Fibroblast of skin of right quadriceps (primary cell): ENCODE data around the gene ALKBH3.

Experiments used
- DNase-seq: peaks from one replicate; pipeline ENCODE4 v3.0.0-alpha.2; 2013

ALKBH3 gene

DNA sequence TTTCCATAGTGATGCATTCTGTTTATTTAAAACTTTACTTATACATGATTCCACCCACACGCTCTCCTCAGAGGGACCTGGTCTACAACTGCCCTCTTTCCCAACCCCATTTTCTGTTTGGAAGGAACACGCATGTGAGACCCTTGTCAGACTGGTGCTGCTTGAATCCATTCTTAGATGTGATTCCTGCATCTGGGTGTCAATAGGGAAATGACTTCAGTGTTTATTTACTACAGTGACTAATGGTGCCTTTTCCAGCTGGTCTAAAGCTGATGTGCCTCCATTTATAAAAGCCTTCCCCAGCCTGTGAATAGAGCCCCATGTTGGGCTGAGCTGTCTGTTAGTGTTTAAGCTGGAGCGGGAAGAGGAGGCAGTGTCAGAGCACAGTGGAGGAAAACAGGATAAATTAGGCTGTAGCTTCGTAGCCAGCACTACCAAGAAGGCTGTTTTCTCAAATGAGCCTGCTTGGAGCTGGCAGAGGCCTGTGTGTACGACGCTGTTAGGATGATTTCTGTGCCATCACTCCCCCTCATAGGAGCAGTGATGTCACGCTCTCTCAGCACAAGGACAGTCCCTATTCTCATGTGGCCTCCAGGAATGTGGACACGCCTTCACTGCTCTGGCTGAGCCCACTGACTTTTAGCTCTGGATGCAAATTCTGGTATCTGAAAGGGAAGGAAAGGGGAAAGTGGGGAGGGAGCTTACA is 42.9 kb downstream of the ALKBH3 start:
- DNase-seq: peak; percentile 59

DNA sequence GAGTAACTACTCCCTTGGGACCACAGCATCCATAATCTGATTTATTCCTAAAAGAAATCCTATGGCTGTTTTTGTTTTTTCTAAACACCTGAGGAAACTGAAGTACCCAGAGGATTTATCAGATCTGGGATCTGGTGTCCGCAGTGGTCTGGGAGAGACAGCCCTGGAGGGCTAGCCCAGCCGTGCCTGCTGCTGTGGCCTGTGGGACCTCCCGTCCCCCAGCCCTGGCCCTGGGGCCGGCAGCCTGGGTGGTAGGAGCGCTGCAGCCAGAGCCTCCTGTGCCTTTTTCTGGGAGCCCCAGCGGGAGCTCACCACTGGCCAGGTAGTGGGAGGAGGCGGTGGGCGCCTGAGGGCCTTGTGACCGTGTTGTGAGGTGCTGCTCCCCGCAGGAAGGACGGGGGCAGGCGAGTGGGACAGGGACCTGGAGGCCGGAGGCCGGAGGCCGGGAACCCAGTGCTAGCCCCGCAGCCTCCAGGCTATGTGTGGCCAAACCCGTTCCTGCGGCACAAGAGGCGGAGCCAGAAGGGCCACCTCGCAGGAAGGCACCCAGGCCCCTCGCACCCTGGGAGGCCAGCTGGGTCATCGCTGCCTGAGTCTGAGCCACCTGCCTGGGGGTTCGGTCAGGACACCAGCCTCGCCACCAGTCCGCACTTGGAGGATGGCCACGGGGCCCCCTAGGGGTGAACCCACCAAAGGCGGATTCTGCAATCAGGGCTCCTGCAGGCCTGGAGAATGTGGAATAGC is 43.7 kb downstream of the ALKBH3 start:
- no peak for DNase-seq

DNA sequence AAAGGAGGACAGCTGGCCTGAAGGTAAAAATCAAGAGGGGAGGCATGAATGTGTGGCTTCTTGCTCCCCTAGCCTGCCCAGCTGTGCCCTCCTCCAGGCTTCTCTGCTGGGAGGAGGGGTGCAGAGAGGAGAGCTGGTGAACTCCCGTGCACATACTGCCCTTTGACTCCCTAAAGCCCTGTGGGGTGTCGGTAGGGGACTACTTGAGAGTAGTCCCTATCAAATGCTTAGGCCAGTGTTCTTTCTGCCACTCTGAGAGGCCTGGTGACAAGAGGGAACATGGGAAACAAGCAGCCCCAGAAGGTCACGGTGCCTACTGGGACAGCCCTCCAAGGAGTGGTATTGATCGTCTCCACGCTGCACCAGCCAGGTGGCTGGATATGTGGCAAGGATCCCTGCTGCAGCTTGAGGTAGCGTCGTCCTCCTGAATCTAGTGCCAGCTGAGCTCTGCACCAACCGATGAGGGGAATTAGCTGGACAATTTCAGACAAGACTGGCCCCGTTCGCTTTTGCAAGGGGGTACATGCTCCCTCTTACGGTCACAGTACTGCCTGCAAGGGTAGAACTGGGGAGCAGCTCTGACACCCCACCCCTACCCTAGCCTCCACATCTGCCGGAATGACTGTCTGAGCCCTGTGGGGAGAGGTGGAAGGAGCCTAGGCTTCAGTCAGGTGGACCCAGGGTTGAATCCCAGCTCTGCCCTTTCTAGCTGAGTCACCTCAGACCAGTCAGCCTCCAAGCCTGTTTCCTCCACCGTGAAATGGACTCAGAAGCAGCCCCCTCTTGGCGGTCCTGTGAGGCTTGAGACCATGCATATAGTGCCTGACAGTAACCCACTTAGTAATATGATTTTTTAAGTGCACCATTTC is 44.7 kb downstream of the ALKBH3 start:
- no peak for DNase-seq

DNA sequence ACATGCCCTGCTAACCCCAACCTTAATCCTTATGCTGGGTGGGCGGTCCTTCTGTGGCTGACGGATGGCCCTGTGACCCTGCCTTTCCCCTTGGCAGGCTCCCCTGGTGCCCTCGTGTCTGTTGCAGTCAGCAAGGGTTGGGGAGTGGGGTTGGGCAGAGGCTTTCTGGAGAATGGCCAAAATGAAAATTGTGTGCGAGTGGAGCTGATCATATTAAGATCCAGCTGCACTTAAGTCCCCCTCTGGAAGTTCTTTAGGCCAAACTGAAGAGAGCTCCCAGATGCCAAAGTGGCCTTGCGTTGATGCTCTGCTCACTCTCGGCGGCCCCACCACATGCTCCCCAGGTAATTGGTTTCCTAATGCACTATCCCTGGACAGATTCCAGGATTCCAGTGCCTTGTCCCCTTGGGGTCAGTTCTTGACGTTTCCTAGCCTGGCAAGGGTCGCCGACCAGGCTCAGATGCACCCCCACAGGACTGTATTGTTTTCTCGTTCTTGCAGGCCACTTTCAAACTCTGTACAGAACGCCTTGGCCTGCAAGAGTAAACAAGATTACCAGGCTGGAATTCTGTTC is 45.4 kb downstream of the ALKBH3 start:
- no peak for DNase-seq

DNA sequence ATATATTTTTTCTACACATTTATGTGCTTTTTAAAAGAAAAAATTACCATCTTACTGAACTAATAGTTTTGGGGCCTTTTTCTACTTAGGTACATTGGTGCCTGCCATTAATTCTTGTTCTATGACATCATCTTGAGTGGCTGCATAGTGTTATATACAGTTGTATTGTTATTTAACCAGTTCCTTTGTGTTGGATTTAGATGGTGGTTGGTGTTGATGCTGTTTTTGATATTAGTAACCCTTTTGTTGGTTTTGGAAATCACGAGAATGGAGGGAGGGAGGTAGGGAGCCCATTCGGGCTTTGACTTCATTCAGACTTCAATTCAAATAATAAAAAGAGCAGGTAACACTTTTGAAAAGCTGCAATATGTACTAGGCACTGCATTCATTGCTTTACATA is 46.4 kb downstream of the ALKBH3 start:
- no peak for DNase-seq

DNA sequence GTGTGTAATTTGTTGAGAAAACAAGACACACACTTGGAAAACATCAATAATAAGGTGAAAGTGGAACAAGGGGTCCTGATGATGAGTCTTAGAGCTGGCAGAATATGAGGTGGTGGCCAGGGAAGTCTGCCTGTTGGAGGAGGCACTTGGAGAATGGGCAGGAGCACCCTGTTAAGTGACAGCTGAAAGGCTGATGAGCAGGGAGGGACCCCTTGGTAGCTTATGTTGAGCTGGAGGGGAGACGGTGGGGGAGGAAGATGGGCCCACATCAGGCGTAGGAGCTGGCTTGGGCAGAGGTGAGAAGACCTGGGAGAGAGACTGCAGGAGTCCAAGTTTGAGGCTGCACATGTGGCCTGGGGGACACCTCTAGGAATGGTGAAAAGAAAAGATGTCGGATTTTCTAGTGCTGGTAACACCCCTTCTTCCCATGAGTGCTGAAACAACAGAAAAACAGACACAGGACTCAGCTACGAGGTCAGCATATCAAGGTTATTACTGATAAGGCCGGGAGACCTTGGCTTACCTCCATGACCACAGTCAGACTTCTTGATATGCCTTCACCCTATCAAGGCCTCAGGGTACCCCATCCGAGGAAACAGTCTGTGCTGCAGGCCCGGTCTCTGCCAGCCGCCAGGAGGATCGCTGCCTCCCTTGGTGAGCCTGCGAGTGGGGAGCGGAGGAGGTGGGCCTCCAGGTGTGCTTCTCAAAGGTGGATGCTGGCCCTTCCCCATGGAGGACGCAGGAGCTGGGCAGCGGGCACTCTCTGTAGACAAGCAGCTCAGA is 47.5 kb downstream of the ALKBH3 start:
- DNase-seq: no peak

DNA sequence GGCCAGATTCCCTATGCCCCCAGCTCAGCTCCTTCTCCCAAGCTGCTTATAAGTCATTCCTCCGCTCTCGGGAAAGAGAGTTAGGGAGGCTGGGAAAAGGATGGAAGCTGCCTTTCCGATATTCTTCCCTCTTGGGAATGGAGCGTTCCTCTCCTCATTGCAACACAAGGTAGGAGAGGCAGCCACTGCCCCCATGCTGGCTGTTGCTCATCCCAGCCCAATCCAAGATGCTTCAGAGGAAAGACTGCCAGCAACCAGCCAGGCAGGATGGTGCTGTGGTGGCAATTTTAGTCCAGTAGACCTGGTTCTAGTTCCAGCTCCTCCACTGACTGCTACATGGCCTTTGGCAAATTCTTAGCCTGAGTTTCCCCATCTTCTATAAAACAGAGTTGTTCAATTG is 48.1 kb downstream of the ALKBH3 start:
- DNase-seq: no peak

DNA sequence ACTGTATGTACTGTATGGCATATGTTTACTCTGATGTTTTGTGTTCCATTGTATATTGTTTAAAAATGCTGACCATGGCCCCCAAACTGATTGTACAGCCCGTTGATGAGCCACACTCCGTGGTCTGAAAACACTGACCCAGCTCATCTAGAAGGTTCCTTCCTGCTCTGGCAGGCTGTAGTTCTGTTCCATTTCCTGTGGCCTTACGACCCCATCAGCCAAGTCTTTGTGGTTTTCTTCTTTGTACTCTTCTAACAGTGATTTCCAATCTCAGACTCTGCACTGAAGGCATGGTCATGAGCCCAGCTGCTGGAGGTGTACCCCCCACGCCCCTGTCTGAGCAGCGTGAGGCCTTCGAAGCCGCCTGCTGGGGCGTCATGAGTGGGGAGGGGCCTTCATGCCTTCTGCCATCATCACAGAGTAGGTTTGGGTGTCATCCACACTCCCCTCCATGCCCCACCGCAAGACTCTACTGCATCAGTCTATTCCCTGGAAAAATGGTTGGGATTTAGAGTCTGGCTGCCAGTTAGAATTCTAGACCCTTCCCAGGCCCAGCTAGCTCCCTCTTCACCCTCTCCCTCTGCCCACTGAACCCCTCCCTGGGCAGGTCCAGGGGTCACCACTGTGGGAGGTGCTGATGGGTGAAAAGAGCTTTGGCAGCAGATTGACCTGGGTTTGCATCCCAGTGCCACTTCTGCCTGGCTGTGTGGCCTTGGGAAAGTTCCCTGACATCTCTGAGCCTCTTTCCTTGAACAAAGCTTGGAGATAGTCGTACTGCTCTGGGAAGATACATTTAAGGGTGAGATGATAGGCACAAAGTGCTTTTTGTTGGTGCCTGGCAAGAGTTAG is 50.5 kb downstream of the ALKBH3 start:
- DNase-seq: no peak

DNA sequence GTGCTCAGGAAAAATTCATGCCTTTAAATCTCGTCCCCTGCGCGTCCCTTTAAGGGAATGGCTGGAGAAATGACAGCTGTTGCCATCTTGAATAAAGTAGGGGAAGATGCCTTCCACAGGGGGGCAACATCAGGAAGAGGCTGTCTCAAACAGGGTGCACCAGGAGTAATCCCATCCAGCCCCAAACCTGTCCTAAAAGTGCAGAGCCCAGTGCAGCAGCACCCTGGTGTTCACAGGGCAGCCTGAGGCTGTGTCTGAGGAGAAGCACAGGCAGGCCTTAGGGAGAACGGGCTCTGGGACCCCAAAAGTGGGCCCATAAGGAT is 51.0 kb downstream of the ALKBH3 start:
- DNase-seq: no peak

DNA sequence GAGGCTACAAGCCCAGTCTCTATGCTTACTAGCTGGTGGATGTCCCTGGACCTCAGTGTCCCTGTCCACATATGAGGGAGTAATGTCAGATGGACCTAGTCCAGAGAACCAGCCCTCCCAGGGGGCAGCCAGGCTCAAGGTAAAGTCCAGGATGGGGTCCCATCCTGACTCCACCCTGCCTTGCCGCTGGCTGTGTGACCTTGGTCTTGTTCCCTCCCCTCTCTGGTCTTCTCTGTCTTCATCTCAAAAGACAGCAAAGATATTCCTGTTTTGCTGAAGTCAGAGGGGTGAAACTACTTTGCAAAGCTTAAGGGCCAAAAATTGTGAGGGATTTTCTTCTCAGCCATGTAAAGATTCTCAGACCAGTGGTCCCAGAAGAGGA is 52.6 kb downstream of the ALKBH3 start:
- no peak for DNase-seq

DNA sequence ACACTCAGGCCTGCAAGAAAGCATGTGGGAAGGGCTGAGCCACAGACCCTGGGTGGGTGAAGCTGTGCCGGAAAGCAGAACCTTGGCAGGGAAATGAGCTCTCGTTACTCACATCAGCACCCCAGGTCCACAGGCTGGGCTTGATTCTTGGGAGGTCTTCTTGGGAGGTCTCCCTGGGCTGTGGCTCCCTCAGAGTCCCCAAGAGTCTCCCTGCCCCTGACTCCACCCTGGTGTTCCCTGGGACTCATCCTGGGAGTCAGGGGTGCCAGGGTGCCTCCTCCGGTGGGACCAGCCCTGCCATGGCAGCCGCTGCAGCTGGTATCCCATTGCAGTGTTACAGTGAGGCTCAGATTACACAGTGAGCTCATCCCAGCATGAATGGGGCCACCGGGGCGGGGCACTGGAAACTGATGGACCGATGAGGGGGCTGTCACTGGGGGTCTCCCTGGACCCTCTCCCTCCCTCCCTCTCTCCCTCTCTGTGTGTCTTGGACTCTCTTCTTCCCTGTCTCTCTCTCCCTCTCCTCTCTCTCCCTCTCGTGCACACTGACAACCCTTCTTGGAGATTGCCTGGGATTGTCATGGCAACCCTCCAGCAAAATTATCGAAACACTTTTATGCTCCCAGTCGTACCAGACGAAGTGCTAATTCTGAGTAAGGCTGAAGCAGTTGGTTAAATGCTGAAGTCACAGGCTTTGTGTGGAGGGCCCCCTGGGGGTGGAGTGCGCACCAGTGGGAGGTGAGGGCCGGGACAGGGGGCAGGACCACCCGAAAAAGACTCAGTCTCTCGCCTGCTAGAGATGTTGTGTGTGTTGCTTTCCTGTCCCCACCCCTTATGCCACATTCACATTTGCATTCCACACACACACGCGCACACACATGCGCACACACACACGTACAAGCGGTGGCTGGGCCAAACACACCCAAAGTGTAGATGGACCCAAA is 53.2 kb downstream of the ALKBH3 start:
- peak; percentile 66 for DNase-seq

DNA sequence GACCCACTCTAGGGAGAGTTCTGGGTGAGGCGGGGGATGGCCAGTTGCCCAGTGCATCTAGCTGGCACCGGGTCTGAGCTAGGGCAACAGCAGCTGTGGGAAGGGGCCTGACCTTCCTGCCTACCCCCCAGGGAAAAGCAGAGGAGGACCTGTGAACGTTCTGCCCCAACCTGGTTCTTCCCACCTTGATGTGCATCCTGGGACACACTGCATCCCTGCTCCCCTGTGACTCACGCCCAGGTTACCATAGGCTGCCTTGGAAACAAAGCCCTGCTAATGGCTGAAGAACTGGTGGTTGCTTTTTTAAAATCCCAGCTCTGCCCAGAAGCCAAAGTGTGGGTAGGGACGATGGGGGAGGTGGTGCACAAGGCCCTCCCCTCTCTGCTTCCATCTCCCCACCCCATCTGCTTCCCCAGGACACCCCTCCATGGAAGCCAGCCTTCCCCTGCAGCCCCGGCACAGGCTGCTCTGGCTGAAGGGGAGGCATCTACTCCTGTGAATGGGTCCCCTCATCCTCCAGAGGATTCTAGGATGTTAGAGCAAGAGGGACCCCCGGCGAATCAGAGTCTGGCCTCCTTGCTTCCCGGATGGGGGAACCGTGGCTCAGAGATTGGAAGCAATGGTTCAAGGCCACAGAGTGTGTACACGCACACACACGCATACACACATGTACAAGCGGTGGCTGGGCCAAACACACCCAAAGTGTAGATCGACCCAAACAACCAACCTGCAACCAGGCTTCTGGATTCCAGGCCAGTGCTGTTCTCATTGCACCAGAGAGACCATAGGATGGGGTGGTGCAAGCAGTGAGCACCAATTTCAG is 54.2 kb downstream of the ALKBH3 start:
- no peak for DNase-seq

DNA sequence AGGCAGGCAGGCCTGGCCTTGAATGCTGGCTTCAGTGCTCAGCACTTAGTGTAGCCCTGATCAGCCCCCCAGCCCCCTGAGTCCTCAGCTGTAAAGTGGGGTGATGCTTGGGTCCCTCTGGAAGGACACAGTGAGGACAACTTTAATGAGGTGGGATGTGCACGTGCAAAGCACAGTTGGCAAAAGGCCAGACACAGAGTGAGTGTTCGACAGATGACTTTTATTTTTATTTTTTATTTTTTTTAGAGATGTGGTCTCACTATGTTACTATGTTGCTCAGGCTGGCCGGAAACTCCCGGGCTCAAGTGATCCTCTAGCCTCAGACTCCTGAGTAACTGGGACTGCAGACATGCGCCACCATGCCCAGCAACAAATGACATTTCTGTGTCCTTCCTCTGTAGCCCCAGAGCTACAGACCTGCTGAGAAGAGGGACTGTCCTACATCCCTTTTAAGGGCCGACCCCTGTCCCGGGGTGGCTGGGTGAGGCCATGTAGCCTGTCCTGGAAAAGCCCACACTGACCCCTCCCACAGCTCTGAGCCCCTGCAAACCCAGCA is 54.9 kb downstream of the ALKBH3 start:
- no peak for DNase-seq

DNA sequence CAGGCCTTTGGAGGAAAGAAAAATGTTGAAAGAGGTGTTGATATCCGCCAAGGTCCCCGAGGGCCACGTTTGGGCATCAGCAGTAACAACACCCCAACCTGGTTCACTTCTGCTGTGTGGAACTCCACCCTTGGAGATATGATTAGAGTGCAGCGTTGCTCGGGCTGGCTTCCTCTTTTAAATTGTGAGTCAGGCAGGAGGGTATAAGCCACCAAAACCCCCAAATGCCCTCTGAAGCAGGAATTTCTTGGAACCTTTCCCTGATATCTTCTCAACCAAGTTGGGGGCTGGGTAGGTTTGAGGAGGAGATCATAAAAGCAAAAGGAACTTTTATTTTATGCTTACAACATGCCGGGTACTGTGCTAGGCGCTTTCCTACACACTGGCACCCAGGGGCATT is 55.4 kb downstream of the ALKBH3 start:
- no peak for DNase-seq

DNA sequence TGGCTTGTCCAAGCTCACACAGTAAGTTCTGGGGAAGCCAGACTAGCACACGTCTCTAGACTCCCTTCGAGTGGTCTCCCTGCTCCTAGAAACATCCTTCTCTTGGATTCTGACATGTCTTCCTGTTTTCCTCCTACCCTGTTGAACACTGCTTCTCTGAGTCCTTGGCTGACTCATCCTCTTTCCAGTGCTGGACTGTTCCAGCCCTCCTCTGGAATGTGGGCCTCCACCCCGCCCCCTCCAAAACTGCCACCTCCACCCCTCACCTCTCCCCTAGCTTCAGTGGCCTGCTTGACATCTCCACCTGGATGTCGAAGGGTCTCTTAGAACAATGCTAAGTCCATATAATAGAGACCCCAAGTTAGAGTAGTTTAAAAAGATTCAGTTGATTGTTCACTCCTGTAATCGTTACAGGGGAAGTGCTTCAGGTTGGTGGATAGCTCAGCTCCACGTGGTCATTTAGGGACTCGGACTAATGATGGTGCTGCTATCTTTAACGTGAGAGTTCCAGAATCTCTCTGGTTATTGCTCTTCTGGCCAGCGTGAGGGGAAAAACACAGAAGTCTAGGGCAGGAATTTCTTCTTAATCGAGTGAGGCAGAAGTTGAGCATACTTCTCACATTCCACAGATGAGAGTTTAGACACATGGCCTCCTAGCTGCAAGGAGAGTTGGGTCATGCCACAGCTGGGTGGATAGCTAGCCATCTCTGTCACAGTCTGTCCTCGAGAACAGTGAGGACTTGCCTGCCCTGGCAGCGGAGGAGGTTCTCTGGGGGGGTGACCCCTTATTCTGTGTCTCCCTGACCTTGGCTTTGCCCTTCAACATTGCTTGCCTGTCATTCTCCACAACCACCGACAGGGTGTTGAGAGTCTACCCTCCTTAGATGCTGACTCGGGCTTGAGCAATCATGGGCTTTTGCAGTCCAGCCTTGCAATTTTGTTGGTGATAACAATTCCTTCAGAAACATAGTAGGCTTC is 57.1 kb downstream of the ALKBH3 start:
- DNase-seq: peak; percentile 69

DNA sequence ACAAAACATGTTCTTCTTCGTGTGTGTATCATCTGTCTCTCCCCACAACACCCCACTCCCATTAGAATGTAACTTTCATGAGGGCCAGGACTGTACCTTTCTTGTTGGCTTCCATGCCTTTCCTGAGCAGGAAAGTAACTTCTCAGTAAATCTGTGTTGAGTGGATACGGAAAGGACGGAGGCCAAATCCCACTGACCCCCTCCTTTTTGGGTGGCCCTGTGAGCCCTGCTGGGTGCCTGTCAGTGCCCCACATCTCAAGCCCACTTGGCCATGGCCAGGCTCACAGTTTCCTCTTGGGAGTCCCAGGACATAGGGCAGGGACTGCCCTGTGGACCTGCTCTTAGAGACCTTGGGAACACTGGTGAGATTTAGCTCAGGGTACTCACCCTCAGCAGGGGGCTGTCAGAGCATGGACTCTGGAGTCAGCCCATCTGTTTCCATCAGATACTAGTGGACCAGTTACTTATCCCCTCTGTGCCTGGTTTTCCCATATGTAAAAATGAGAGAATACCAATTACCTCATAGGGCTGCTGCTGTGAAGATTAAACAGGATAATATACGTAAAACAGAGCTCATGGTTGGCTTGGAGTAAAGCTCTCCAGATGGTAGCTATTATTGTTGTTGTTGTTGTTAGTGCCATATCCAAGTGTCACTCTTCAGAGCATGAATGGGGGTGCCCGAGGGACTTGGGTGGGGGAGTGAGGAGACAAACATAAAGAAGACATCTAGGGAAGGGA is 60.8 kb downstream of the ALKBH3 start:
- DNase-seq: peak; percentile 27

DNA sequence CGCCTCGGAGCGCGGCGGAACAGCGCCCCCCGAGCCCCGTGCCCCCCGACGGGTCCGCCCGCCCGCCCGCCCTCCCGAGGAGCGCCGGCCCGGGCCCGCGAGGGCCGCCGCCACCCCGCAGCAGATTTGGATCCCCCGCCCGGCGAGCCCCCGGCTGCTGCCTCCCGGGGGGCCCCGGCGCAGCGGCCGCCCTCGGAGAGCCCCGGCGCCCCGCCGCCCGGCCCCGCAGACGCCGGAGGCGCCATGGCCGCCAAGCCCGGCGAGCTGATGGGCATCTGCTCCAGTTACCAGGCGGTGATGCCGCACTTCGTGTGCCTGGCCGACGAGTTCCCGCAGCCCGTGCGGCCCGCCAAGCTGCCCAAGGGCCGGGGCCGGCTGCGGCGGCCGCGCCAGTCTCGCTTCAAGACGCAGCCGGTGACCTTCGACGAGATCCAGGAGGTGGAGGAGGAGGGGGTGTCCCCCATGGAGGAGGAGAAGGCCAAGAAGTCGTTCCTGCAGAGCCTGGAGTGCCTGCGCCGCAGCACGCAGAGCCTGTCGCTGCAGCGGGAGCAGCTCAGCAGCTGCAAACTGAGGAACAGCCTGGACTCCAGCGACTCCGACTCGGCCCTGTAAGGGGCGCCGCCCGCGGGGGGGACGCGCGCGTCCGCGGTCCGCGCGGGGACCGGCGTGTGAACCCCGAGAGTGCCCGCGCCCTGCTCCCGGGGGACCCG is 62.2 kb downstream of the ALKBH3 start:
- peak; percentile 20 for DNase-seq
